Stimulated activated CD4-positive, alpha-beta T cell treated with anti-CD3 and anti-CD28 coated beads, Interleukin-1b, Interleukin-23, amount 100 ng/mL, for 4 hours (primary cell): ENCODE measurements around the gene RPS8.
A peak's percentile ranks its signal among the peaks of the same experiment; 100 is the strongest.
"Not testable (repeated sequence)": the region's sequence is repeated elsewhere in the genome, so short reads cannot be mapped to it uniquely, and the experiment has no call there.

Experiments used
- DNase-seq, 2 donors: peaks; one replicate each; pipeline ENCODE4 v3.0.0-alpha.2; 2020; ENCODE audit warnings: low read depth in 2 of 2

RPS8 gene

GRCh38 chr1:44803062-44803311, 27.6 kb downstream of the RPS8 start:
- no peak for DNase-seq

GRCh38 chr1:44803312-44804095, 28.2 kb downstream of the RPS8 start:
- no peak for DNase-seq

GRCh38 chr1:44805311-44806024, 30.1 kb downstream of the RPS8 start:
- DNase-seq = no peak

GRCh38 chr1:44806025-44806703, 30.8 kb downstream of the RPS8 start:
- DNase-seq = no peak

- no peak for DNase-seq
Observed at GRCh38 chr1:44806704-44807363, 31.5 kb downstream of the RPS8 start, which contains the start of gene DYNLT4. Gene DYNLT4, minus strand, starts transcription at chr1:44807351. Its CDS starts 683 bp downstream, at chr1:44806668.

GRCh38 chr1:44807364-44808062, 32.2 kb downstream of the RPS8 start:
- DNase-seq = peak; percentile 70 to 77

- peak; percentile 67 to 69 for DNase-seq
Observed at GRCh38 chr1:44808063-44808937, 33.0 kb downstream of the RPS8 start, which contains the start of gene BTBD19. Gene BTBD19, plus strand, starts transcription at chr1:44808523. Its CDS starts 298 bp downstream, at chr1:44808821.

GRCh38 chr1:44808938-44809917, 33.9 kb downstream of the RPS8 start:
- DNase-seq = peak; percentile 71 to 80

GRCh38 chr1:44810101-44810761, 34.9 kb downstream of the RPS8 start:
- peak; percentile 25 to 35 for DNase-seq

GRCh38 chr1:44810762-44811105, 35.4 kb downstream of the RPS8 start:
- DNase-seq = not testable (repeated sequence)

- DNase-seq = no peak
Observed at GRCh38 chr1:44811234-44811633, 35.9 kb downstream of the RPS8 start.

GRCh38 chr1:44812822-44813543, 37.6 kb downstream of the RPS8 start:
- no peak for DNase-seq

- DNase-seq = not testable (repeated sequence)
Observed at GRCh38 chr1:44815926-44816325, 40.6 kb downstream of the RPS8 start.

- DNase-seq = no peak
Observed at GRCh38 chr1:44817307-44817706, 42.0 kb downstream of the RPS8 start.

- no peak for DNase-seq
Observed at GRCh38 chr1:44817771-44818495, 42.6 kb downstream of the RPS8 start.

- no peak for DNase-seq
Observed at GRCh38 chr1:44819196-44819607, 43.9 kb downstream of the RPS8 start.

GRCh38 chr1:44819608-44820327, 44.4 kb downstream of the RPS8 start:
- peak; percentile 69 to 70 for DNase-seq
